Heart left ventricle (tissue), 13 donors: ENCODE measurements around the gene COL20A1.

Experiments used
- CTCF ChIP-seq, 12 donors: fragments of 200-600 bp; sonication (generic) in 4 of 12; IDR thresholded peaks; one replicate each; pipeline versions ENCODE4 v1.5.0 to v1.8.0; 2018 to 2022; ENCODE audit warnings: antibody characterized with exemption in 12 of 12, mild to moderate bottlenecking in 5 of 12
- POLR2A ChIP-seq, 2 donors: fragments of 450-650 bp; IDR thresholded peaks; one replicate each; pipeline ENCODE4 v1.6.1; 2017; ENCODE audit warnings: antibody characterized with exemption in 2 of 2, mild to moderate bottlenecking in 2 of 2, moderate library complexity in 2 of 2
- donor health status: ischemic (EF 13 %, LVEDD 7.1; RV severe dilation, severe dysfunction).
- donor health status: DM: no; HTN: yes; CAD: no.
- donor health status: DM: no; HTN: no; CAD: no.
- donor health status: ischemic (EF 25% LVEDD 6.9; RV normal size, moderate dysfunction).
- donor health status: ischemic (EF 25% LVEDD 5.7; RV mildly dilated, moderate dysfunction).
- donor health status: ischemic (EF 35%, LVEDD 5.7; RV mildly dilated, moderate dysfunction).
- donor health status: nonischemic (EF 11% LVEDD 7.7; RV severe dilation, severe dysfunction).
- donor health status: DM: yes; HTN: yes; CAD: no.
- donor health status: PGD.
- donor health status: ischemic (EF 29% LVEDD 5.4; RV normal size, mild dysfunction).
- donor health status: nonischemic (EF 23%, LVEDD 6.1; RV moderate dilation, normal function).

- TF ChIP-seq CTCF (IDR thresholded peaks at IDR 0.05) (no peak), POLR2A (IDR thresholded peaks at IDR 0.05) (no peak)
Observed at GRCh38 chr20:63293871-63294535, 1.0 kb downstream of the COL20A1 start.
